Caco-2 (cell line): ENCODE results near the gene DCAF5. TPM values are rescaled to one million over a fixed set of nuclear protein-coding genes. Genes with fewer than 3 reads are reported as not detected.

Experiments
- BruUV-seq: library from RNA; stranded (reverse); fragments of 400-500 nt; replicated peaks from 2 replicates; lab custom pipeline; 2021; lab: Mats Ljungman, UMichigan
- CTCF ChIA-PET: fragments of 300-600 bp; sonication (Branson Sonifier 250); formaldehyde crosslinking; loops from one replicate; lab custom pipeline; 2022; ENCODE audit warnings: antibody characterized with exemption; lab: Charles Lee
- POLR2A ChIA-PET: fragments of 300-600 bp; sonication (Branson Sonifier 250); formaldehyde crosslinking; loops from one replicate; lab custom pipeline; 2022; ENCODE audit warnings: antibody characterized with exemption; lab: Charles Lee
- DNase-seq, 2 experiments: peaks; one replicate each; pipeline versions ENCODE4 v3.0.0 to v3.0.0-alpha.2; 2020 to 2022
- H3K27me3 ChIP-seq: replicated peaks from 2 replicates; pipeline ENCODE4 v1.6.0; 2011; ENCODE audit warnings: low read length; ENCODE audit not compliant: control insufficient read depth, insufficient read depth
- H3K36me3 ChIP-seq: 2 replicates; pipeline ENCODE4 v1.5.1; 2011; ENCODE audit warnings: low read length; ENCODE audit not compliant: control insufficient read depth, insufficient read depth
- H3K4me1 ChIP-seq: fragments of 250-450 bp; sonication (Bioruptor Pico); 2 replicates; pipeline ENCODE4 v1.5.1; 2020; ENCODE audit warnings: mild to moderate bottlenecking
- H3K4me3 ChIP-seq: 2 replicates; pipeline ENCODE4 v1.5.1; 2011; ENCODE audit warnings: low read depth, mild to moderate bottlenecking, control low read depth, low read length
- H3K9me3 ChIP-seq: fragments of 250-450 bp; sonication (Bioruptor Pico); 2 replicates; pipeline ENCODE4 v1.5.1; 2020; ENCODE audit warnings: mild to moderate bottlenecking, moderate library complexity
- H3K27ac Mint-ChIP-seq: one replicate; pipeline ENCODE4 v1.8.0; 2022; ENCODE audit warnings: mixed read lengths; ENCODE audit not compliant: unreplicated experiment
- H3K27me3 Mint-ChIP-seq: one replicate; pipeline ENCODE4 v1.8.0; 2022; ENCODE audit warnings: mixed read lengths; ENCODE audit not compliant: insufficient read depth, unreplicated experiment
- H3K36me3 Mint-ChIP-seq: one replicate; pipeline ENCODE4 v1.8.0; 2022; ENCODE audit warnings: mild to moderate bottlenecking, mixed read lengths; ENCODE audit not compliant: insufficient read depth, unreplicated experiment
- H3K4me1 Mint-ChIP-seq: one replicate; pipeline ENCODE4 v1.8.0; 2022; ENCODE audit warnings: low read depth, mixed read lengths; ENCODE audit not compliant: unreplicated experiment
- H3K4me3 Mint-ChIP-seq: one replicate; pipeline ENCODE4 v1.8.0; 2022; ENCODE audit warnings: mild to moderate bottlenecking, moderate library complexity, mixed read lengths; ENCODE audit not compliant: unreplicated experiment
- H3K9me3 Mint-ChIP-seq: one replicate; pipeline ENCODE4 v1.8.0; 2022; ENCODE audit warnings: mixed read lengths; ENCODE audit not compliant: unreplicated experiment
- intact Hi-C: fragments of 100-400 bp; cut with micrococcal nuclease; formaldehyde crosslinking; loops from one replicate; pipeline ENCODE4 v1.10.0; 2022; ENCODE audit not compliant: unreplicated experiment
- total RNA-seq: library from RNA; stranded (reverse); gene quantifications from 2 replicates; pipeline ENCODE4 v1.2.3, GENCODE V29; 2022
- TF ChIP-seq, protein P1 (sequence below), 2 experiments: fragments of 200-600 bp in 1 of 2; IDR thresholded peaks; 1 replicate in 1 of 2; 2 replicates in 1 of 2; pipeline versions ENCODE4 v1.5.1 to v1.8.0; 2011 to 2022; ENCODE audit warnings: antibody characterized with exemption in 1 of 2, control low read depth in 1 of 2, inconsistent platforms in 1 of 2, low read depth in 1 of 2, low read length in 1 of 2, mild to moderate bottlenecking in 1 of 2, moderate library complexity in 1 of 2; ENCODE audit not compliant: insufficient read depth in 1 of 2, severe bottlenecking in 1 of 2, unreplicated experiment in 1 of 2

DCAF5 gene
- total RNA-seq, 1 experiment from 2014 or later: 34.8 TPM

DNA sequence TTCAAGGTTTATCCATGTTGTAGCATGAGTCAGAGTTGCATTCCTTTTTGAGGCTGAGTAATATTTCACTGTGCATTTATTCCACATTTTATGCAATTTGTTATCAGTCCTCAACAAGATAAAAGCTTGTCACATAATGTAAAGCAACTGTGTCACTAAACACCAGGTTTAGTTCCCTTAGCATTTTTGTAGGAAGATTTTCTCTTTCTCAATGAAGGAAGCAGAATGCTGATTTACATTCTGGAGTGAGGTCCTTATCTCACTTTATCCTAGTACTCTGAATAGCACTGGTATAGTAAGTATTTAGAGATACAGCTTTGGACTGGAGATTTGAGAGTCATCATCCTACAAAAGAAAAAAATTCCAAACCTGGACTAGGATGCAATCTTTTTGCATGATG is 28.6 kb upstream of the DCAF5 start:
- CTCF ChIA-PET: no interaction called here
- POLR2A ChIA-PET: no interaction called here
- no TSS peak for BruUV-seq

DNA sequence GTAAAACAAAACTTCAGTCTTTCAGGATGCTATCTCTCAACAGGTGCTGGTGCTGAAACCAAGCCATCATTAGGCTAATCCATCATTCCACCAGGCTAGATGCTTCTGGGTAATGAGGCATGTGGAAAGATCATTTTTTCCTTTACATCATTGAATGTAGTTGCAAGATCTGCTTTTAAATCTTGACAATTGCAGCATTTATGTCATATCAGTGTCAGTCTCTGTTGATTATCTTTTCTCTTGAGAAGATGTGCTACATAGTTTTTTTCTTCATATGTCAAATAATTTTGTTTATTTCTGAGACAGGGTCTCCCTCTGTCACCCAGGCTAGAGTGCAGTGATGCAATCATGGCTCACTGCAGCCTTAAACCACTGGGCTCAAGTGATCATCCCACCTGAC is 22.2 kb upstream of the DCAF5 start:
- POLR2A ChIA-PET: no interaction called here
- H3K4me1 Mint-ChIP-seq: no peaks in the 10 kb centered on the region
- H3K4me3 ChIP-seq: no peak overlapping the region
- no peaks in the 10 kb centered on the region for H3K36me3 Mint-ChIP-seq
- H3K27ac Mint-ChIP-seq: no peak overlapping the region
- H3K36me3 ChIP-seq: no peaks in the 10 kb centered on the region
- intact Hi-C loops: no loop called here
- H3K27me3 ChIP-seq: no peaks in the 10 kb centered on the region
- TF ChIP-seq, protein P1, sequence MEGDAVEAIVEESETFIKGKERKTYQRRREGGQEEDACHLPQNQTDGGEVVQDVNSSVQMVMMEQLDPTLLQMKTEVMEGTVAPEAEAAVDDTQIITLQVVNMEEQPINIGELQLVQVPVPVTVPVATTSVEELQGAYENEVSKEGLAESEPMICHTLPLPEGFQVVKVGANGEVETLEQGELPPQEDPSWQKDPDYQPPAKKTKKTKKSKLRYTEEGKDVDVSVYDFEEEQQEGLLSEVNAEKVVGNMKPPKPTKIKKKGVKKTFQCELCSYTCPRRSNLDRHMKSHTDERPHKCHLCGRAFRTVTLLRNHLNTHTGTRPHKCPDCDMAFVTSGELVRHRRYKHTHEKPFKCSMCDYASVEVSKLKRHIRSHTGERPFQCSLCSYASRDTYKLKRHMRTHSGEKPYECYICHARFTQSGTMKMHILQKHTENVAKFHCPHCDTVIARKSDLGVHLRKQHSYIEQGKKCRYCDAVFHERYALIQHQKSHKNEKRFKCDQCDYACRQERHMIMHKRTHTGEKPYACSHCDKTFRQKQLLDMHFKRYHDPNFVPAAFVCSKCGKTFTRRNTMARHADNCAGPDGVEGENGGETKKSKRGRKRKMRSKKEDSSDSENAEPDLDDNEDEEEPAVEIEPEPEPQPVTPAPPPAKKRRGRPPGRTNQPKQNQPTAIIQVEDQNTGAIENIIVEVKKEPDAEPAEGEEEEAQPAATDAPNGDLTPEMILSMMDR (IDR thresholded peaks at IDR 0.05; ENCODE audit: insufficient read depth in 1 of 2, low read depth in 1 of 2, low read length in 1 of 2, severe bottlenecking in 1 of 2, unreplicated experiment in 1 of 2): no peak
- no TSS peak for BruUV-seq
- H3K4me3 Mint-ChIP-seq: no peak overlapping the region
- no peaks in the 10 kb centered on the region for H3K9me3 ChIP-seq
- CTCF ChIA-PET: interaction anchor here (0.6 kb wide), 1 partner anchor 86 kb away, joined by 3 read pairs; no protein-coding TSS in a partner anchor
- DNase-seq: no peak
- no peaks in the 10 kb centered on the region for H3K4me1 ChIP-seq
- no peaks in the 10 kb centered on the region for H3K27me3 Mint-ChIP-seq
- H3K9me3 Mint-ChIP-seq: no peaks in the 10 kb centered on the region

More for the DNA sequence above, 28.6 kb upstream of the DCAF5 start:
- no peak for DNase-seq
- Mint-ChIP-seq H3K4me3 (no peak overlapping the region), H3K9me3 (no peaks in the 10 kb centered on the region), H3K27me3 (no peaks in the 10 kb centered on the region), H3K4me1 (no peaks in the 10 kb centered on the region), H3K36me3 (no peaks in the 10 kb centered on the region), H3K27ac (no peak overlapping the region)
- Histone ChIP-seq H3K9me3 (no peaks in the 10 kb centered on the region), H3K36me3 (no peaks in the 10 kb centered on the region), H3K27me3 (no peaks in the 10 kb centered on the region), H3K4me1 (no peaks in the 10 kb centered on the region), H3K4me3 (no peak overlapping the region)
- intact Hi-C loops: no loop called here
- TF ChIP-seq, protein P1 (IDR thresholded peaks at IDR 0.05; ENCODE audit: insufficient read depth in 1 of 2, low read depth in 1 of 2, low read length in 1 of 2, severe bottlenecking in 1 of 2, unreplicated experiment in 1 of 2): no peak

DNA sequence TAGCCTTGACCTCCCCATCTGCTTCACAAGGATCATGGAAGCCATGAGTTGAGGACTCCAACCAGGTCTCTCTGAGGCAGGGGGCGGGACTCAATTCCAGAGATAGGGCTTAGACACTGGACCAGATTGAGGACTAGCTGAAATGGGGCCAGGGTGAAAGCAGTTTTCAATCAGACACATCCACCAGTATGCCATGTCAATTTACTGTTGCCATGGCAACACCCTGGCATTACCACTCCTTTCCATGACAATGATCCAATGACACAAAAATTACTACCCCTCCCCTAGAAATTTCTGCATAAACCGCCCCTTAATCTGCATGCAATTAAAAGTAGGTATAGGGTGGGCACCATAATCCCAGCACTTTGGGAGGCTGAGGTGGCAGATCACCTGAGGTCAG is 18.6 kb upstream of the DCAF5 start:
- no peak overlapping the region for H3K4me3 ChIP-seq
- POLR2A ChIA-PET: no interaction called here
- BruUV-seq: no TSS peak
- intact Hi-C loops: no loop called here
- H3K9me3 ChIP-seq: no peaks in the 10 kb centered on the region
- CTCF ChIA-PET: no interaction called here
- H3K9me3 Mint-ChIP-seq: no peaks in the 10 kb centered on the region
- H3K4me1 ChIP-seq: no peaks in the 10 kb centered on the region
- no peak for DNase-seq
- H3K27me3 ChIP-seq: no peaks in the 10 kb centered on the region
- H3K36me3 ChIP-seq: no peaks in the 10 kb centered on the region
- H3K4me1 Mint-ChIP-seq: no peaks in the 10 kb centered on the region
- H3K4me3 Mint-ChIP-seq: no peak overlapping the region
- TF ChIP-seq, protein P1 (IDR thresholded peaks at IDR 0.05; ENCODE audit: insufficient read depth in 1 of 2, low read depth in 1 of 2, low read length in 1 of 2, severe bottlenecking in 1 of 2, unreplicated experiment in 1 of 2): no peak
- no peak overlapping the region for H3K27ac Mint-ChIP-seq
- no peaks in the 10 kb centered on the region for H3K36me3 Mint-ChIP-seq
- no peaks in the 10 kb centered on the region for H3K27me3 Mint-ChIP-seq
